Left lung (tissue), 10 donors: Measurements from ENCODE around the gene IRX3. TPM values are rescaled to one million over a fixed set of nuclear protein-coding genes. Genes with fewer than 3 reads are reported as not detected.

Experiments used
- ATAC-seq: fragments of 200-7000 bp; cut with Tn5 transposase; one replicate; pipeline ENCODE4 v1.9.1; 2020; ENCODE audit warnings: moderate library complexity
- DNase-seq, 4 donors: peaks; one replicate each; pipeline ENCODE4 v3.0.0-alpha.2; 2013 to 2020
- H3K27ac ChIP-seq, 2 donors: fragments of 200-600 bp; sonication (generic) in 1 of 2; one replicate each; pipeline versions ENCODE4 v1.5.0 to v1.8.0; 2020 to 2021
- H3K27me3 ChIP-seq, 2 donors: fragments of 200-600 bp; sonication (generic) in 1 of 2; one replicate each; pipeline versions ENCODE4 v1.5.0 to v1.8.0; 2020 to 2021
- H3K36me3 ChIP-seq, 2 donors: fragments of 200-600 bp; sonication (generic) in 1 of 2; one replicate each; pipeline versions ENCODE4 v1.5.0 to v1.8.0; 2020 to 2021
- H3K4me1 ChIP-seq, 2 donors: fragments of 200-600 bp; one replicate each; pipeline ENCODE4 v1.8.0; 2021
- H3K4me3 ChIP-seq, 2 donors: fragments of 200-600 bp; sonication (generic) in 1 of 2; one replicate each; pipeline versions ENCODE4 v1.5.0 to v1.8.0; 2020 to 2021; ENCODE audit warnings: mild to moderate bottlenecking in 1 of 2
- H3K9me3 ChIP-seq, 2 donors: fragments of 200-600 bp; sonication (generic) in 1 of 2; one replicate each; pipeline versions ENCODE4 v1.5.0 to v1.8.0; 2020 to 2021
- intact Hi-C, 2 donors: fragments of 100-400 bp; cut with DNase I; formaldehyde crosslinking; loops; one replicate each; pipeline versions ENCODE4 v1.11.2 to v1.14.2; 2022
- polyA plus RNA-seq, 6 donors: library from polyadenylated mRNA; unstranded; fragments of 120-200 nt; gene quantifications; one replicate each; pipeline ENCODE4 v1.2.1, GENCODE V29; 2013; ENCODE audit not compliant: insufficient read length in 6 of 6
- total RNA-seq, 2 donors: library from RNA; stranded (reverse); fragmentation: NEBNext Ultra II Directional; extraction: Animal tissue kit (Norgen Biotek cat#: 25700); gene quantifications; one replicate each; pipeline ENCODE4 v1.2.1, GENCODE V29; 2021
- TF ChIP-seq, protein P1 (sequence below), 2 donors: fragments of 200-600 bp; sonication (generic) in 1 of 2; IDR thresholded peaks; one replicate each; pipeline versions ENCODE4 v1.5.0 to v1.8.0; 2021; ENCODE audit warnings: antibody characterized with exemption in 2 of 2
- donor health status: DM: no; HTN: yes; CAD: no.
- donor health status: DM: no; HTN: no; CAD: no.

The IRX3 gene
- total and polyA plus RNA-seq, 8 donors, result 40.7 to 76.2 (median 62.2) TPM

DNA sequence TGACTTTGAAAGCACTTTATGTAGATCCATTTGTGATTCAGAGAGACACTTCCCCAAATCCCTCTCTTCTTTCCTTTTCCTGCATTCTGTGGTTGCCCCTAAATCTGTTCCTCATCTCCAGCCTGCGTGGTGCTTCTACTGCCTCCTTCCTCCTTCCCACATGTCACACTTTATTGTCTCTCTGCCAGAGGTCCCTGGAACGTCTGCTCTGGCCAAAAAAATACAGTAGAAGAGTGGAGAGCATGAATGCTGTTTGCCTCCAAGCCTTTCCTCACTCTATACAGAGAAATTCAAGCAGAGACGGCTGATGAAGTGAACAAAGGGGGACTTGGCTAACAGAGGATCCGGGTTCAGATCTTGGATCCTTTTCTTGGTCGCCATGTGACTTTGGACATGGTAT, 22.8 kb upstream of the IRX3 start:
- no peak for DNase-seq
- Histone ChIP-seq H3K36me3 (no peaks in the 10 kb centered on the region), H3K9me3 (no peaks in the 10 kb centered on the region), H3K4me1 (no peaks in the 10 kb centered on the region), H3K4me3 (no peak overlapping the region), H3K27ac (no peak overlapping the region), H3K27me3 (peaks cover 0 to 15% of the 10 kb centered on the region in 2 donors)
- intact Hi-C loops, result no loop called here
- TF ChIP-seq, protein P1, sequence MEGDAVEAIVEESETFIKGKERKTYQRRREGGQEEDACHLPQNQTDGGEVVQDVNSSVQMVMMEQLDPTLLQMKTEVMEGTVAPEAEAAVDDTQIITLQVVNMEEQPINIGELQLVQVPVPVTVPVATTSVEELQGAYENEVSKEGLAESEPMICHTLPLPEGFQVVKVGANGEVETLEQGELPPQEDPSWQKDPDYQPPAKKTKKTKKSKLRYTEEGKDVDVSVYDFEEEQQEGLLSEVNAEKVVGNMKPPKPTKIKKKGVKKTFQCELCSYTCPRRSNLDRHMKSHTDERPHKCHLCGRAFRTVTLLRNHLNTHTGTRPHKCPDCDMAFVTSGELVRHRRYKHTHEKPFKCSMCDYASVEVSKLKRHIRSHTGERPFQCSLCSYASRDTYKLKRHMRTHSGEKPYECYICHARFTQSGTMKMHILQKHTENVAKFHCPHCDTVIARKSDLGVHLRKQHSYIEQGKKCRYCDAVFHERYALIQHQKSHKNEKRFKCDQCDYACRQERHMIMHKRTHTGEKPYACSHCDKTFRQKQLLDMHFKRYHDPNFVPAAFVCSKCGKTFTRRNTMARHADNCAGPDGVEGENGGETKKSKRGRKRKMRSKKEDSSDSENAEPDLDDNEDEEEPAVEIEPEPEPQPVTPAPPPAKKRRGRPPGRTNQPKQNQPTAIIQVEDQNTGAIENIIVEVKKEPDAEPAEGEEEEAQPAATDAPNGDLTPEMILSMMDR (IDR thresholded peaks at IDR 0.05), result no peak
- ATAC-seq, result no peak

DNA sequence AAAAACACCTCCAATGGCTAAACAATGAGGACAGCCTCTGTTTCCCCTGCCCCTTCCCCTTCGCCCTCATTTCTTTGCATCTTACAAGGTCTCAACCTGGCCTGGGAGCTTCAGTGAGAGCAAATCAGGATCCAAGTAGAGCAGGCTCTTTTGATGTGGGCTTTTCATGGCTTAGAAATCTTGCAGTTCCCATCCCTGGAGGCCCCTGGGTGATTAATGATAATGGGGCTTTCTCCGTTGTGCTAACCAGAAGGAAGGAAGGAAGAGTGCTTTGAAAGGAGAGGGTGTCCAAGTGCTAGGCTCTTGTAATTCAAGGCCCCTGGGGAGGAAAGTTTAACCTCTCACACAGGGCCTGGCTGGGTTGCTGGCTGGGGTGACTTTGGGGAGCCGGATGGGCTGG, 18.5 kb upstream of the IRX3 start:
- TF ChIP-seq, protein P1 (IDR thresholded peaks at IDR 0.05), result no peak
- Histone ChIP-seq H3K36me3 (no peaks in the 10 kb centered on the region), H3K27ac (no peak overlapping the region), H3K4me1 (no peaks in the 10 kb centered on the region), H3K4me3 (no peak overlapping the region), H3K27me3 (peaks cover 0 to 19% of the 10 kb centered on the region in 2 donors), H3K9me3 (no peaks in the 10 kb centered on the region)
- no peak for DNase-seq
- no peak for ATAC-seq
- intact Hi-C loops, result no loop called here

DNA sequence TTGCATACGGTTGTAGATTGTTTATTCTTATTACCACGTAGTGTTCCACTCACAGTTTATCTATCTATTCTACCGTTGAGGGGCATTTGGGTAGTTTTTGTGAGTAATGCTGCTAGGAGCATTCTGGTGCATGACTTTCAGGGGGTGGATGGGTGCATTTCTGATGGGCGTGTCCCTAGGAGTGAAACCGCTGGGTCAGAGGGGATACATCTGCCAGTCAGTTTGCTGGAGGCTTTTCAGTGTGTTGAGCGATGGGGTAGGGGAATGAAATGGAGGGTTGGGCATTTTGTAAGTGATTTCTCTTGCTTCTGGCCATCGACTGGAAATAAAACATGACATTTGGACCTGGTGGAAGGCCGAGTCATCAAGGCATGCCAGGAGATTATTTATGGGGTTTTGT, 17.0 kb upstream of the IRX3 start:
- TF ChIP-seq, protein P1 (IDR thresholded peaks at IDR 0.05), result no peak
- Histone ChIP-seq H3K27me3 (peaks cover 0 to 19% of the 10 kb centered on the region in 2 donors), H3K36me3 (no peaks in the 10 kb centered on the region), H3K4me1 (no peaks in the 10 kb centered on the region), H3K27ac (no peak overlapping the region), H3K9me3 (no peaks in the 10 kb centered on the region), H3K4me3 (no peak overlapping the region)
- no peak for DNase-seq
- ATAC-seq, result no peak
- intact Hi-C loops, result no loop called here

DNA sequence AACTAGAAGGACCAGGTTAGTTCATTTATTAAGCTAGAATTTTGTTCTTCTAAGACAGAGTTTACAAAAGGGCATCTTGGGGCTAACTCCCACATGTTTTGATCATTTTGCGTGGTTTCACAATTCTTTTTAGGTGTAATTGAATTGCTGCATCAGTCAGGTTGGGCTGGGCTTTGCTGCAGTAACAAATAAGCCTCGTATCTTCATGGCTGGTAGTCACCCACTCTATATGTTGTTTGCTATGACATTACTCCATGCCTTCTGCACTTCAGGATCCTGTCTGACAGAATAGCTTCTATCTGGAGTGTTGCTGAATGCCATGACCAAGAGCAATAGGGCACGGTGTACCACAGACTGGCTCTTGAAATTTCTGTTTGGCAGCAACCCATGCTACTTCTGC, 10.6 kb upstream of the IRX3 start:
- H3K36me3 ChIP-seq, result no peaks in the 10 kb centered on the region
- H3K27me3 ChIP-seq, result peaks cover under 1 to 19% of the 10 kb centered on the region in 2 donors
- TF ChIP-seq, protein P1 (IDR thresholded peaks at IDR 0.05), result no peak
- H3K27ac ChIP-seq, result no peak overlapping the region
- no peak for ATAC-seq
- DNase-seq, result no peak
- no peak overlapping the region for H3K4me3 ChIP-seq
- H3K4me1 ChIP-seq, result no peaks in the 10 kb centered on the region
- intact Hi-C loops, result no loop called here
- H3K9me3 ChIP-seq, result no peaks in the 10 kb centered on the region

DNA sequence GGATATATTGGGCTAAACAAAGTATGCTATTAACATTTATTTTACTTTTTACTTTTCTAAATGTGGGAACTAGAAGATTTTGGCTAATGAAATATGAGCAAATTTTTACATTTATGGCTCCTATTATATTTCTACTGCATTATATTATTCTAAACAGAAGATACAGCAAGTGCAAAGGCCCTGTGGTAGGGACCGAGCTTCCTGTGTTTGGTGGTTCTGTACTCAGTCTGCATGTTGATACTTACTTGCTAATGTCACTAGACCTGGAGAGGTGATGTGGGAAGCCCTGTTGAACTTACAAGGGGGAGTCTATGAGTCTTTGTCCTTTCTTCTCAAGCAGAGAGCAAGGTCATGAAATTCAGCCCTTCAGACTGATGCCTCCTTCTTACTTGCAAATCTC, 10.0 kb upstream of the IRX3 start:
- H3K4me1 ChIP-seq, result no peaks in the 10 kb centered on the region
- peaks cover 7 to 26% of the 10 kb centered on the region in 2 donors for H3K27me3 ChIP-seq
- no peak overlapping the region for H3K4me3 ChIP-seq
- intact Hi-C loops, result no loop called here
- ATAC-seq (no peak), DNase-seq (no peak)
- TF ChIP-seq, protein P1 (IDR thresholded peaks at IDR 0.05), result no peak
- no peaks in the 10 kb centered on the region for H3K9me3 ChIP-seq
- no peaks in the 10 kb centered on the region for H3K36me3 ChIP-seq
- H3K27ac ChIP-seq, result no peak overlapping the region
